PC-9 (cell line): ENCODE data around the gene TJP3.

Source experiments
- EZH2 ChIP-seq: fragments of 200-600 bp; sonication (generic); IDR thresholded peaks from 2 replicates; pipeline ENCODE4 v1.8.0; 2017; ENCODE audit warnings: antibody characterized with exemption, low read depth
- TF ChIP-seq, protein P1 (sequence below): fragments of 200-600 bp; sonication (generic); conservative IDR thresholded peaks from 2 replicates; pipeline ENCODE4 v1.6.1; 2017; ENCODE audit warnings: mixed run types, antibody characterized with exemption, mild to moderate bottlenecking, moderate library complexity

DNA sequence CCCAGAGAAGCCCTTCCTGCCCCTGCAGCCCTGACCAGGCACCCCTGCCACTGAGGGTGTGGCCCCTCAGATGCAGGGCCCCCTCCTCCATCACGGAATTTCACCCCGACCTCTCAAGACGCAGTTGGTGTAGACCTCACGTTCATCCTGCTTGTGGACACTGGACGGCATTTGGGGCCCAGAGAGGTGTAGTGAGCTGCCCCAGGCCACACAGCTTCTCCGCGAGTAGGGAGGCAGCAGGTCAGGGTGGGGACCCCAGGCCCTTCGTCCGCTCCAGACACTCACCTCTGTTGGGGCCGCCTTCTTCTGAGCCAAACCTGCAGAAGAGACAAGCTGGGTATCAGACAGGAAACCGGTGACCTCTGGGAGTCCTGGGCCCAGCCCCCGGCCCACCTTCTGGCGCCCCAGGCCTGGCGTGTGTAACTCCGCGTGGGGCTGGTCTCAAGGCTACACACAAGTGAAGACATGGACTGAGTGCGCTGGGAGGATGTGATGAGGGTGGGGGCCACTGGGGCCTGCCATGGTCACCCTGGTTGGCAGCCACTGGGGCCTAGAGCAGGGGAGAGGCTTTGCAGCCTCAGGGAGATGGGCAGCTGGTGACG is 41.0 kb upstream of the TJP3 start:
- TF ChIP-seq, protein P1, sequence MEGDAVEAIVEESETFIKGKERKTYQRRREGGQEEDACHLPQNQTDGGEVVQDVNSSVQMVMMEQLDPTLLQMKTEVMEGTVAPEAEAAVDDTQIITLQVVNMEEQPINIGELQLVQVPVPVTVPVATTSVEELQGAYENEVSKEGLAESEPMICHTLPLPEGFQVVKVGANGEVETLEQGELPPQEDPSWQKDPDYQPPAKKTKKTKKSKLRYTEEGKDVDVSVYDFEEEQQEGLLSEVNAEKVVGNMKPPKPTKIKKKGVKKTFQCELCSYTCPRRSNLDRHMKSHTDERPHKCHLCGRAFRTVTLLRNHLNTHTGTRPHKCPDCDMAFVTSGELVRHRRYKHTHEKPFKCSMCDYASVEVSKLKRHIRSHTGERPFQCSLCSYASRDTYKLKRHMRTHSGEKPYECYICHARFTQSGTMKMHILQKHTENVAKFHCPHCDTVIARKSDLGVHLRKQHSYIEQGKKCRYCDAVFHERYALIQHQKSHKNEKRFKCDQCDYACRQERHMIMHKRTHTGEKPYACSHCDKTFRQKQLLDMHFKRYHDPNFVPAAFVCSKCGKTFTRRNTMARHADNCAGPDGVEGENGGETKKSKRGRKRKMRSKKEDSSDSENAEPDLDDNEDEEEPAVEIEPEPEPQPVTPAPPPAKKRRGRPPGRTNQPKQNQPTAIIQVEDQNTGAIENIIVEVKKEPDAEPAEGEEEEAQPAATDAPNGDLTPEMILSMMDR, result no peak
- no peak for TF ChIP-seq EZH2
